H9 (cell line): Measurements from ENCODE around the gene UVSSA. TPM values are rescaled to one million over a fixed set of nuclear protein-coding genes. Genes with fewer than 3 reads are reported as not detected.
A peak's percentile ranks its signal among the peaks of the same experiment; 100 is the strongest.

Experiments
- DNase-seq: peaks from one replicate; pipeline ENCODE4 v3.0.0-alpha.2; 2017
- H2AFZ ChIP-seq: one replicate; pipeline ENCODE4 v1.6.1; 2013; ENCODE audit warnings: mild to moderate bottlenecking, low read length, control low read depth, moderate library complexity
- H2AK5ac ChIP-seq: 2 replicates; pipeline ENCODE4 v1.6.1; 2013; ENCODE audit warnings: low read length, control low read depth, mixed read lengths; ENCODE audit not compliant: insufficient read length
- H2BK120ac ChIP-seq: one replicate; pipeline ENCODE4 v1.6.1; 2013; ENCODE audit warnings: low read depth, mild to moderate bottlenecking, low read length, control low read depth, inconsistent platforms; ENCODE audit not compliant: poor library complexity, severe bottlenecking
- H2BK12ac ChIP-seq: 2 replicates; pipeline ENCODE4 v1.6.1; 2013; ENCODE audit warnings: low read length, control low read depth, mixed read lengths, low read depth; ENCODE audit not compliant: insufficient read length
- H2BK15ac ChIP-seq: 2 replicates; pipeline ENCODE4 v1.6.1; 2013; ENCODE audit warnings: low read depth, low read length, control low read depth
- H2BK20ac ChIP-seq: one replicate; pipeline ENCODE4 v1.6.1; 2013; ENCODE audit warnings: low read depth, mild to moderate bottlenecking, low read length, control low read depth, inconsistent platforms; ENCODE audit not compliant: poor library complexity, severe bottlenecking
- H2BK5ac ChIP-seq: 2 replicates; pipeline ENCODE4 v1.6.1; 2013; ENCODE audit warnings: low read length, control low read depth, mixed read lengths; ENCODE audit not compliant: insufficient read length
- H3K14ac ChIP-seq: 2 replicates; pipeline ENCODE4 v1.6.1; 2013; ENCODE audit warnings: low read length, control low read depth; ENCODE audit not compliant: insufficient read depth
- H3K18ac ChIP-seq: 2 replicates; pipeline ENCODE4 v1.6.1; 2013; ENCODE audit warnings: low read depth, mild to moderate bottlenecking, mixed read lengths, low read length, control low read depth; ENCODE audit not compliant: insufficient read length
- H3K23ac ChIP-seq: 2 replicates; pipeline ENCODE4 v1.6.1; 2013; ENCODE audit warnings: low read length, control low read depth, mixed read lengths, low read depth; ENCODE audit not compliant: insufficient read length
- H3K23me2 ChIP-seq: 2 replicates; pipeline ENCODE4 v1.6.1; 2013; ENCODE audit warnings: low read depth, mild to moderate bottlenecking, mixed read lengths, low read length, control low read depth; ENCODE audit not compliant: insufficient read length, poor library complexity, severe bottlenecking
- H3K27ac ChIP-seq: 2 replicates; pipeline ENCODE4 v1.5.1; 2013; ENCODE audit warnings: low read length, control low read depth, mixed read lengths, low read depth; ENCODE audit not compliant: insufficient read length
- H3K27me3 ChIP-seq: 2 replicates; pipeline ENCODE4 v1.6.1; 2013; ENCODE audit warnings: low read length, control low read depth, inconsistent platforms; ENCODE audit not compliant: insufficient read depth
- H3K4ac ChIP-seq: 2 replicates; pipeline ENCODE4 v1.6.1; 2013; ENCODE audit warnings: low read depth, mild to moderate bottlenecking, control low read depth, inconsistent platforms, low read length, moderate library complexity
- H3K4me1 ChIP-seq: 2 replicates; pipeline ENCODE4 v1.6.1; 2013; ENCODE audit warnings: low read length, control low read depth, inconsistent platforms; ENCODE audit not compliant: insufficient read depth
- H3K4me2 ChIP-seq: 2 replicates; pipeline ENCODE4 v1.6.1; 2013; ENCODE audit warnings: low read length, control low read depth, mixed read lengths; ENCODE audit not compliant: insufficient read length, insufficient read depth
- H3K56ac ChIP-seq: 2 replicates; pipeline ENCODE4 v1.6.1; 2013; ENCODE audit warnings: low read depth, mild to moderate bottlenecking, mixed read lengths, low read length, control low read depth; ENCODE audit not compliant: insufficient read length
- H3K79me1 ChIP-seq: 2 replicates; pipeline ENCODE4 v1.6.1; 2013; ENCODE audit warnings: low read depth, mild to moderate bottlenecking, moderate library complexity, low read length, control low read depth, inconsistent platforms; ENCODE audit not compliant: insufficient read depth, poor library complexity, severe bottlenecking
- H3K79me2 ChIP-seq: 2 replicates; pipeline ENCODE4 v1.6.1; 2013; ENCODE audit warnings: low read length, control low read depth, inconsistent platforms; ENCODE audit not compliant: insufficient read depth
- H3K9ac ChIP-seq: 2 replicates; pipeline ENCODE4 v1.6.1; 2013; ENCODE audit warnings: low read length, control low read depth, mixed read lengths; ENCODE audit not compliant: insufficient read length; ENCODE audit errors: extremely low read depth
- H3K9me3 ChIP-seq: one replicate; pipeline ENCODE4 v1.6.1; 2013; ENCODE audit warnings: low read depth, low read length, inconsistent platforms; ENCODE audit not compliant: control insufficient read depth
- H3T11ph ChIP-seq: one replicate; pipeline ENCODE4 v1.6.1; 2013; ENCODE audit warnings: mild to moderate bottlenecking, low read length, control low read depth, inconsistent platforms
- H4K20me1 ChIP-seq: one replicate; pipeline ENCODE4 v1.6.1; 2013; ENCODE audit not compliant: control insufficient read depth, insufficient read length, insufficient read depth
- H4K5ac ChIP-seq: 2 replicates; pipeline ENCODE4 v1.6.1; 2013; ENCODE audit warnings: low read depth, mild to moderate bottlenecking, mixed read lengths, low read length, control low read depth; ENCODE audit not compliant: insufficient read length
- H4K8ac ChIP-seq: replicated peaks from 2 replicates; pipeline ENCODE4 v1.6.1; 2013; ENCODE audit warnings: low read length, control low read depth, mixed read lengths, low read depth; ENCODE audit not compliant: insufficient read length
- H4K91ac ChIP-seq: 2 replicates; pipeline ENCODE4 v1.6.1; 2013; ENCODE audit warnings: low read depth, mild to moderate bottlenecking, moderate library complexity, mixed read lengths, low read length, control low read depth; ENCODE audit not compliant: insufficient read length
- H3K27ac Mint-ChIP-seq, 3 experiments: 2 replicates in 2 of 3; 3 replicates in 1 of 3; pipeline ENCODE4 v1.8.0; 2020 to 2021; ENCODE audit warnings: mixed read lengths in 3 of 3, mild to moderate bottlenecking in 1 of 3, moderate library complexity in 1 of 3
- H3K27me3 Mint-ChIP-seq: 2 replicates; pipeline ENCODE4 v1.8.0; 2021; ENCODE audit warnings: low read depth, mild to moderate bottlenecking, moderate library complexity, mixed read lengths
- H3K36me3 Mint-ChIP-seq, 3 experiments: 2 replicates in 2 of 3; 3 replicates in 1 of 3; pipeline ENCODE4 v1.8.0; 2020 to 2021; ENCODE audit warnings: low read depth in 3 of 3, mixed read lengths in 3 of 3; ENCODE audit not compliant: insufficient read depth in 1 of 3
- H3K4me1 Mint-ChIP-seq, 2 experiments: 2 replicates each; pipeline ENCODE4 v1.8.0; 2020; ENCODE audit warnings: mixed read lengths in 2 of 2
- H3K4me3 Mint-ChIP-seq, 2 experiments: 2 replicates in 1 of 2; 3 replicates in 1 of 2; pipeline ENCODE4 v1.8.0; 2020 to 2021; ENCODE audit warnings: mild to moderate bottlenecking in 2 of 2, mixed read lengths in 2 of 2, moderate library complexity in 1 of 2
- H3K9me3 Mint-ChIP-seq, 2 experiments: 2 replicates in 1 of 2; 3 replicates in 1 of 2; pipeline ENCODE4 v1.8.0; 2020; ENCODE audit warnings: mild to moderate bottlenecking in 2 of 2, mixed read lengths in 2 of 2, moderate library complexity in 1 of 2
- WGBS: extraction: QIAGEN DNeasy Blood & Tissue Kit; methylation state at CpG from one replicate; pipeline ENCODE4 v1.1.7; 2013; ENCODE audit warnings: missing lambda C conversion rate, low lambda C conversion rate, mixed read lengths; ENCODE audit not compliant: insufficient read length; ENCODE audit errors: extremely low coverage; 5-methylcytosine and 5-hydroxymethylcytosine counted together
- total RNA-seq: library from RNA; stranded (reverse); gene quantifications from 2 replicates; pipeline ENCODE4 v1.2.1, GENCODE V29; 2021
- TF ChIP-seq, protein P1 (sequence below): fragments of 200-600 bp; sonication (generic); conservative IDR thresholded peaks from 3 replicates; pipeline ENCODE4 v1.8.0; 2021; ENCODE audit warnings: antibody characterized with exemption, mild to moderate bottlenecking

The UVSSA gene
- total RNA-seq, 1 experiment from 2014 or later = 15.9 TPM

DNA sequence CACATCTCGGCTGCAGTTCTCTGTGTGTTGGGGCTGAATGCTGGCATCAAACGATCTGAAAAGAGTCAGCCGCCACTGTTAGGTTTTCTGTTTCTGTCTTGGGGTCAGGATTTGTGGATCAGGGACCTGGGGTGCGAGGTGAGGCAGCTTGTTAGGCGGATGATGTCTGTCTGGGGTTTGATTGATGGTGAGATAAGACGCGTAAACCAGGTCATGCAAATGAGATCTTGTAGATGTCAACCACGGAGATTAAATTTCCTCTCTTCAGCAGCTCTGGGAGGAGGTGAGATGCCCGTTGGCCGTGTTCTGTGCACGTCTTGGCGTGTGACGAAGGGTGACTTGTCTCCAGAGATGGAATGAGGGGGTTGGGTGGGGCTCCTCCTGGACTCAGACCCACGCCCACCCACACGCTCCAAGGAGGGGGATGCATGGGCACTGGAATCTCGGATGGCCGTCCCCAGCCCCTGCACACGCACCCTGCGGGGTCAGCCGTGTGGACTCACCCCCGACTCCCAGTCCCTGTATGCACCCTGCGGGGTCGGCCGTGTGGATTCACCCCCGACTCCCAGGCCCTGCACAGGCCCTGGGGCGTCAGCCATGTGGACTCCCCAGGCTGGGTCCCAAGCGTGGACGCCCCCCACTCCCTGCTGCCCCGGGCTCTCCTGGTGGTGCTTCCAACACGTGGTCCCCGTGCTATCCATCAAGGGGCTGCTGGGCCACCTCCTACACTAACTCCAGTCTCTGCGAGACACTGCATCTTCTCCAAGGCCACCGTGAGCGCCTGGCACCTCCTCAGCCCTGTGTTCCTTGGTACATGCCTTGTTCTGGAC, 16.0 kb upstream of the UVSSA start:
- Mint-ChIP-seq H3K9me3 (no peaks in the 10 kb centered on the region), H3K27me3 (no peaks in the 10 kb centered on the region), H3K4me1 (no peaks in the 10 kb centered on the region), H3K4me3 (no peak overlapping the region), H3K36me3 (peaks cover 21 to 53% (median 42%) of the 10 kb centered on the region in 3 experiments), H3K27ac (peak overlapping the region in 2 of 3 experiments; percentile 10 to 93; a peak in 2 of 7 replicates)
- Histone ChIP-seq H4K8ac (no peak overlapping the region), H3K27ac (no peak overlapping the region), H2BK120ac (no peak overlapping the region), H4K5ac (no peak overlapping the region), H3K4me1 (no peaks in the 10 kb centered on the region), H4K91ac (no peak overlapping the region), H3K27me3 (no peaks in the 10 kb centered on the region), H3K9me3 (no peaks in the 10 kb centered on the region), H2AK5ac (no peak overlapping the region), H3K79me2 (no peaks in the 10 kb centered on the region; the same call in 1 of the 2 replicates), H3T11ph (no peak overlapping the region), H2BK5ac (no peak overlapping the region), H2BK20ac (no peak overlapping the region), H3K56ac (no peak overlapping the region), H3K4ac (no peak overlapping the region), H3K4me2 (no peak overlapping the region), H3K9ac (no peak overlapping the region), H2BK12ac (no peak overlapping the region), H2BK15ac (no peak overlapping the region), H3K23me2 (no peaks in the 10 kb centered on the region), H4K20me1 (no peaks in the 10 kb centered on the region), H3K23ac (no peak overlapping the region), H3K14ac (no peak overlapping the region; the same call in 1 of the 2 replicates), H2AFZ (no peak overlapping the region), H3K18ac (no peak overlapping the region), H3K79me1 (no peaks in the 10 kb centered on the region)
- DNase-seq = no peak
- no CpG with 5 or more reads among the region's 34 CpGs for WGBS
- TF ChIP-seq, protein P1, sequence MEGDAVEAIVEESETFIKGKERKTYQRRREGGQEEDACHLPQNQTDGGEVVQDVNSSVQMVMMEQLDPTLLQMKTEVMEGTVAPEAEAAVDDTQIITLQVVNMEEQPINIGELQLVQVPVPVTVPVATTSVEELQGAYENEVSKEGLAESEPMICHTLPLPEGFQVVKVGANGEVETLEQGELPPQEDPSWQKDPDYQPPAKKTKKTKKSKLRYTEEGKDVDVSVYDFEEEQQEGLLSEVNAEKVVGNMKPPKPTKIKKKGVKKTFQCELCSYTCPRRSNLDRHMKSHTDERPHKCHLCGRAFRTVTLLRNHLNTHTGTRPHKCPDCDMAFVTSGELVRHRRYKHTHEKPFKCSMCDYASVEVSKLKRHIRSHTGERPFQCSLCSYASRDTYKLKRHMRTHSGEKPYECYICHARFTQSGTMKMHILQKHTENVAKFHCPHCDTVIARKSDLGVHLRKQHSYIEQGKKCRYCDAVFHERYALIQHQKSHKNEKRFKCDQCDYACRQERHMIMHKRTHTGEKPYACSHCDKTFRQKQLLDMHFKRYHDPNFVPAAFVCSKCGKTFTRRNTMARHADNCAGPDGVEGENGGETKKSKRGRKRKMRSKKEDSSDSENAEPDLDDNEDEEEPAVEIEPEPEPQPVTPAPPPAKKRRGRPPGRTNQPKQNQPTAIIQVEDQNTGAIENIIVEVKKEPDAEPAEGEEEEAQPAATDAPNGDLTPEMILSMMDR = no peak
